Rectal smooth muscle tissue (tissue), 1 donor: ENCODE measurements around the gene MYBPC3.

Source experiments
- H3K27ac ChIP-seq: one replicate; pipeline ENCODE4 v1.7.0; 2013; ENCODE audit warnings: low read depth, low read length, inconsistent platforms
- H3K27me3 ChIP-seq: one replicate; pipeline ENCODE4 v1.7.0; 2013; ENCODE audit warnings: low read length; ENCODE audit not compliant: control insufficient read depth, insufficient read depth
- H3K36me3 ChIP-seq: one replicate; pipeline ENCODE4 v1.7.0; 2013; ENCODE audit warnings: low read length; ENCODE audit not compliant: control insufficient read depth, insufficient read depth
- H3K4me1 ChIP-seq: one replicate; pipeline ENCODE4 v1.7.0; 2013; ENCODE audit warnings: low read length; ENCODE audit not compliant: control insufficient read depth, insufficient read depth
- H3K4me3 ChIP-seq: one replicate; pipeline ENCODE4 v1.7.0; 2013; ENCODE audit warnings: low read length
- H3K9ac ChIP-seq: one replicate; pipeline ENCODE4 v1.7.0; 2013; ENCODE audit warnings: low read length

The MYBPC3 gene

DNA sequence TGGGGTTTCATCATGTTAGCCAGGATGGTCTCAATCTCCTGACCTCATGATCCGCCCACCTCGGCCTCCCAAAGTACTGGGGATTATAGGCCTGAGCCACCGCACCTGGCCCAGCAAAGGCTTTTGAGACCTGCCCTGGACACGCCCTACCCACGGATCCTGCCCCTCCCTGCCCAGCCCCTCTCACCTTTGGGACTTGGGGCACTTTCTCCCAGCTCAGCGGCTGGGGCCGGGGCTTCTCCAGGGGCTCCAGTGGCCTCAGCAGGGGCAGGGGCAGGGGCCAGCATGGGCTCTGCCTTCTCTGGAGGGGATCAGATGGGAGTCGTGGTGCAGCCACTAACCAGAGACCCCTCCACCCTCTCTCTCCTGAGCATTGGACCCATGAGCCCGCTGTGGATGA is 2.2 kb downstream of the MYBPC3 start:
- H3K9ac ChIP-seq = no peak overlapping the region
- no peak overlapping the region for H3K4me3 ChIP-seq
- H3K36me3 ChIP-seq = no peaks in the 10 kb centered on the region

DNA sequence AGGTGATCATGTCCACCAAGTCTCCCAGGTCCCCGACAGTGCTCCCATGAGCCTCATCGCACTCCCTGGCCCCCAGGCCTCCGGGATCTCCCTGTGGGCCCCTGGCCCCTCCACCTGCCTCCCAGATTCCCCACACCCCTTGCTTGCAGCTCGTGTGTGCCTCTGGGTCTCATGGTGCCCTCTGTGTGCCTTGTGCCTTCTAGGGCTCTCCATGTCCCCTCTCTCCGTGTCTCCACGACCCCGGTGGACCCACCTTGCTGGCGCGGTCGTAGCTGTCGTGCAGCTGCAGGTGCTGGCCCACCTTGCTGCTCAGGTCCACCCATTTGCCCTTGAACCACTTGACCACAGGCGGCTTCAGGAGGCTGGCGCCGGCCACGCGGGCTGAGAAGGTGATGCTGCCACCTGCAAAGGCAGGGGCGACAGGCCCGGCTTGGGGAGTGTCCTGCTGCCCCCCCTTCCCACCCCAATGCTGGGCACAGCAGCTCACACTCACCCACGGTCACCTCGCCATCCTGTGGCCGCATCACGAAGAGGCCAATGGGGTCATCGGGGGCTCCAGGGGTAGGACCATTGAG is 2.9 kb downstream of the MYBPC3 start:
- H3K27me3 ChIP-seq = no peaks in the 10 kb centered on the region
- H3K9ac ChIP-seq = no peak overlapping the region
- H3K4me1 ChIP-seq = no peaks in the 10 kb centered on the region
- H3K27ac ChIP-seq = no peak overlapping the region
- H3K4me3 ChIP-seq = no peak overlapping the region
- H3K36me3 ChIP-seq = no peaks in the 10 kb centered on the region

More for the DNA sequence above, 2.2 kb downstream of the MYBPC3 start:
- Histone ChIP-seq H3K27ac (no peak overlapping the region), H3K27me3 (no peaks in the 10 kb centered on the region), H3K4me1 (no peaks in the 10 kb centered on the region)

- H3K9ac ChIP-seq = no peak overlapping the region
- H3K36me3 ChIP-seq = no peaks in the 10 kb centered on the region
- H3K27ac ChIP-seq = no peak overlapping the region
- no peaks in the 10 kb centered on the region for H3K27me3 ChIP-seq
- H3K4me3 ChIP-seq = no peak overlapping the region
- no peaks in the 10 kb centered on the region for H3K4me1 ChIP-seq
These were observed 3.6 kb downstream of the MYBPC3 start for GRCh38 chr11:47348859-47349258.

GRCh38 chr11:47348131-47348802 is 4.2 kb downstream of the MYBPC3 start:
- Histone ChIP-seq H3K27ac (no peak overlapping the region), H3K4me1 (no peaks in the 10 kb centered on the region), H3K9ac (no peak overlapping the region), H3K36me3 (no peaks in the 10 kb centered on the region), H3K27me3 (no peaks in the 10 kb centered on the region), H3K4me3 (no peak overlapping the region)

DNA sequence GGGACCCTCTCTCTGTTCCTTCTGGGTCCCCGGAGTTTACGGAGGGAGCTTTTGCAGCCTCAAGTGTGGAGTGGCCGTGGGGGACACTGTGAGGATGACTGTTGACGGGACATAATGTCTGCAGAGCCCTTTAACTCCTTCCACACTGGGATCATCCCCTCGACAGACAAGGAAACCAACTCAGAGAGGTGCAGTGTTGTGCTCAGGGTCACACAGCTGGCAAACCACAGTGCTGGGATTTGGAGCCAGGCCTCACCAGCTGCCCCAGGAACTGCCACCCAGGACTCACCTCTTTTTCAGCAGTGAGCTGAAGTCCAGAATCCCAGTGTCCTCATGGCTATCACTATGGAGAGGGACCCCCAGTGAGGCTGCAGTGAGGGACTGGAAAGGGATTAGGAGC is 5.4 kb downstream of the MYBPC3 start:
- no peak overlapping the region for H3K9ac ChIP-seq
- no peaks in the 10 kb centered on the region for H3K36me3 ChIP-seq
- no peak overlapping the region for H3K27ac ChIP-seq
- no peaks in the 10 kb centered on the region for H3K4me1 ChIP-seq
- no peak overlapping the region for H3K4me3 ChIP-seq
- no peaks in the 10 kb centered on the region for H3K27me3 ChIP-seq

- Histone ChIP-seq H3K27ac (no peak overlapping the region), H3K36me3 (no peaks in the 10 kb centered on the region), H3K27me3 (no peaks in the 10 kb centered on the region), H3K9ac (no peak overlapping the region), H3K4me1 (no peaks in the 10 kb centered on the region), H3K4me3 (no peak overlapping the region)
These were observed 6.5 kb downstream of the MYBPC3 start for GRCh38 chr11:47345890-47346563.

GRCh38 chr11:47342854-47343253 is 9.6 kb downstream of the MYBPC3 start:
- Histone ChIP-seq H3K36me3 (no peaks in the 10 kb centered on the region), H3K9ac (no peak overlapping the region), H3K27ac (no peak overlapping the region), H3K4me1 (no peaks in the 10 kb centered on the region), H3K4me3 (no peak overlapping the region), H3K27me3 (no peaks in the 10 kb centered on the region)

- Histone ChIP-seq H3K27ac (no peak overlapping the region), H3K4me3 (no peak overlapping the region), H3K4me1 (no peaks in the 10 kb centered on the region), H3K9ac (no peak overlapping the region), H3K27me3 (no peaks in the 10 kb centered on the region), H3K36me3 (no peaks in the 10 kb centered on the region)
These were observed 10.3 kb downstream of the MYBPC3 start for GRCh38 chr11:47342036-47342803.

GRCh38 chr11:47340980-47341775 is 11.3 kb downstream of the MYBPC3 start:
- Histone ChIP-seq H3K4me3 (no peak overlapping the region), H3K4me1 (no peaks in the 10 kb centered on the region), H3K9ac (no peak overlapping the region), H3K27ac (no peak overlapping the region), H3K36me3 (no peaks in the 10 kb centered on the region), H3K27me3 (no peaks in the 10 kb centered on the region)

GRCh38 chr11:47340010-47340409 is 12.5 kb downstream of the MYBPC3 start:
- Histone ChIP-seq H3K27ac (no peak overlapping the region), H3K36me3 (no peaks in the 10 kb centered on the region), H3K27me3 (no peaks in the 10 kb centered on the region), H3K4me1 (no peaks in the 10 kb centered on the region), H3K9ac (no peak overlapping the region), H3K4me3 (no peak overlapping the region)

GRCh38 chr11:47338396-47339241 is 13.9 kb downstream of the MYBPC3 start:
- H3K4me3 ChIP-seq = no peak overlapping the region

More at GRCh38 chr11:47338396-47339241, 13.9 kb downstream of the MYBPC3 start:
- no peaks in the 10 kb centered on the region for H3K36me3 ChIP-seq
- no peak overlapping the region for H3K27ac ChIP-seq
- no peaks in the 10 kb centered on the region for H3K27me3 ChIP-seq
- H3K4me1 ChIP-seq = no peaks in the 10 kb centered on the region
- no peak overlapping the region for H3K9ac ChIP-seq
